ES-I3 (cell line): ENCODE data around the gene RFNG.

Source experiments
- H3K36me3 ChIP-seq: 2 replicates; pipeline ENCODE4 v1.6.1; 2013; ENCODE audit warnings: mild to moderate bottlenecking, low read length, control low read depth, moderate library complexity; ENCODE audit not compliant: insufficient read depth
- H3K4me1 ChIP-seq: 2 replicates; pipeline ENCODE4 v1.6.1; 2013; ENCODE audit warnings: mild to moderate bottlenecking, control low read depth, low read length; ENCODE audit not compliant: insufficient read depth
- H3K9ac ChIP-seq: 2 replicates; pipeline ENCODE4 v1.6.1; 2013; ENCODE audit warnings: low read depth, mild to moderate bottlenecking, low read length, moderate library complexity
- H3K9me3 ChIP-seq: 2 replicates; pipeline ENCODE4 v1.6.1; 2013; ENCODE audit warnings: mild to moderate bottlenecking, low read length, moderate library complexity; ENCODE audit not compliant: control insufficient read depth, insufficient read depth

The RFNG gene

GRCh38 chr17:82020572-82021106 lies 31.0 kb downstream of the RFNG start:
- Histone ChIP-seq H3K9ac (no peak overlapping the region), H3K4me1 (no peaks in the 10 kb centered on the region; the same call in 1 of the 2 replicates), H3K36me3 (no peaks in the 10 kb centered on the region), H3K9me3 (no peaks in the 10 kb centered on the region)

DNA sequence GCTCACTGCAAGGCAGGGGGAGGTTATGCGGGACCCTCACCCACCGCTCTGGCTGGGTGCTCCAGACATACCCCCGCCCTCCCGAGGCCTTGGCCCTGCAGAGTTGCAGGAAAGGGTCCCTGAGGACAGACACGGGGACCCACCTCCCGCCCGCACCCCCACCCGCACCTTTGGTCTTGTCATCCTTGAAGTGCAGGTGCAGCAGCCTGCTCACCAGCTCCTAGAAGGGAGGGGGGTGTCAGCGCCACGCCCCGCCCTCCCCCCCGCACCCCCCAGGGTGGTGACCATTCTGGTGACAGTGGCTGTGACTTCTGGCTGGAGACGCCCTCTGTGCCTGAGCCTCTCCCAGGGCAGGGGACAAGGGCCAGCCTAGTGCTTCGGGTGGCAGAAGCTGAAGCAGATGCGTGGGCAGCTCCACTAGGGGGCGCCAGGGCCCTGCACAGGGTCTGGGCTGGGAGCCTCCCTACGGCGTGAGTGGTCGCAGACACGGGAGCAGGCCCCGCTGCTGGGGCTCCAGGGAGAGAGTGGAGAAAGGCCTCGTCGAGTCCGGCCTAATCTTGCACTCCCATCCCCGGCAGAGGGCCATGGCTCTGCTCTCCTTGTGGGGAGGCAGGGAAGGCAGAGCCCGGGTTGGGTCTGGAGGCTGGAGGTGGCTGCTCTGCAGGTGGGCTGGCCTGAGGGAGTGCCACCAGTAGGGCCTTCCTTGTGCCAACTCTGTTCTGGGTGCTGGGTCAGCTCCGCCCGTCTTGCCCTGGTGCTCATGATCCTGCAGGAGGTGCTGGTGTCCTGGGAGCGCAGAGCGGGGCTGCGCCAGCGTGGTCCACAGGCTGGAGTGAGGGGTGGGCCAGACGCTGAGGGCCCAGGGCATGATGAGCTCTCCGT lies 31.7 kb downstream of the RFNG start:
- H3K4me1 ChIP-seq = no peaks in the 10 kb centered on the region; the same call in 1 of the 2 replicates
- H3K9ac ChIP-seq = no peak overlapping the region
- no peaks in the 10 kb centered on the region for H3K9me3 ChIP-seq
- no peaks in the 10 kb centered on the region for H3K36me3 ChIP-seq

DNA sequence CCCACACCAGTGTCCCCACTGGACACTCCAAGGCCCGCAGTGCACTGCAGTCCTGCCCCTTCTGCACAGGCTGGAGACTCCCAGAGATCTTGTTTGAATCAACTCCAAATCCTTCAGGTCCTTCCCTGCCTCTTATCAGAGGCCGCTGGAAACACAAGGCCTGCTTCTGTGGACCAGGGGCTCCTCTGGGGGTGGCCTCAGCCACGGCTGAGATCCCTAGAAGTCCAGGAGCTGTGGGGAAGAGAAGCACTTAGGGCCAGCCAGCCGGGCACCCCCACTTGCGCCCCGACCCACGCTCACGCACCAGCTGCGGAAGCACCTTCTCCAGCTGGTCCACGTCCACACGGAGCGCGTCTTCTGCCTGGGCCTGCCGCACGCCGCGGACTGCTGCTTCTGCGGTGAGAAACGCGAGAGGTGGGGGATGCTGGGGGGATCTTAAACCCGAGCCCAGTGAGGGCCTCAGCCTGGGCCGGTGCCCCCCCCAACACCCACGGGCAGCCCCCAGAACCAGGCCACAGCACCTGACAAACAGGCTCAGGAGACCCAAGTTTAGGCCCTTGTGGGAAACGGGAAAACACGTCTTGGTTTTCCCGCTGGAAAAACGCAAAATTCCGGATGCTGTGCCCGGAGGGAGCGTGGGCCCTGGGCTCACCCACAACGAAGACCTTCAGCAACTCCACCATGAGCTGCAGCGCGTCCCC lies 32.5 kb downstream of the RFNG start:
- H3K4me1 ChIP-seq = no peaks in the 10 kb centered on the region; the same call in 1 of the 2 replicates
- H3K9ac ChIP-seq = no peak overlapping the region
- no peaks in the 10 kb centered on the region for H3K9me3 ChIP-seq
- H3K36me3 ChIP-seq = no peaks in the 10 kb centered on the region

- Histone ChIP-seq H3K9ac (no peak overlapping the region), H3K36me3 (no peaks in the 10 kb centered on the region), H3K4me1 (no peaks in the 10 kb centered on the region; the same call in 1 of the 2 replicates), H3K9me3 (no peaks in the 10 kb centered on the region)
Measured at GRCh38 chr17:82018152-82018988, 33.2 kb downstream of the RFNG start.

DNA sequence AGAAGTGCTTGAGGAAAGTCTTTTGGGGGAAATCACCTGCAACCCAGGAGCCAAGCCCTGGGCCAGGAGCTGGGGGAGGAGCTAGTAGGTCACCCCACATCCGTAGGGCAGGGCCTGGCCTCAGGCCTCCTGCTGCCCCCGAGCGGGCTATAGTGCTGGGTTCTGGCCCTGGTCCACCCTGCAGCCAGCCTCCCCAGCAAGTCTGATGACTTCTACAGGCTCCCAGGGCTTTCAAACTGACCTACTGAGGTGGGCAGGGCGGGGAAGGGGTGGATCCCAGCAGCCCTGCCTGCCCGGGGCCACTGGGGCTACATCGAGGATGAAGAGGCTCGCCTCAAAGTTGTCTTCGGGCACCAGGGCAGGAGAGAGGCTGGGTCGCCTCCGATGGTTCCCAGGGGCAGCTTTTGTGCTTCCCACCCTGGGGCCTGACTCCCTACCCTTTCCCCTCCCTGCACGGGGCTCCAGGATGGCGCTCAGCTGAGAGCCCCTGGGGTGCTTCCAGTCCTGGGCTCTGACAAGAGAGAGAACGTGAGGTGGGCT lies 33.9 kb downstream of the RFNG start:
- H3K9ac ChIP-seq = no peak overlapping the region
- no peaks in the 10 kb centered on the region; the same call in 1 of the 2 replicates for H3K4me1 ChIP-seq
- no peaks in the 10 kb centered on the region for H3K9me3 ChIP-seq
- no peaks in the 10 kb centered on the region for H3K36me3 ChIP-seq

- no peaks in the 10 kb centered on the region for H3K36me3 ChIP-seq
- no peak overlapping the region for H3K9ac ChIP-seq
- no peaks in the 10 kb centered on the region for H3K9me3 ChIP-seq
- H3K4me1 ChIP-seq = no peaks in the 10 kb centered on the region; the same call in 1 of the 2 replicates
Measured at GRCh38 chr17:82016875-82017459, 34.6 kb downstream of the RFNG start.

GRCh38 chr17:82016061-82016874 lies 35.3 kb downstream of the RFNG start:
- no peaks in the 10 kb centered on the region; the same call in 1 of the 2 replicates for H3K4me1 ChIP-seq
- H3K9ac ChIP-seq = no peak overlapping the region
- H3K36me3 ChIP-seq = no peaks in the 10 kb centered on the region
- no peaks in the 10 kb centered on the region for H3K9me3 ChIP-seq

DNA sequence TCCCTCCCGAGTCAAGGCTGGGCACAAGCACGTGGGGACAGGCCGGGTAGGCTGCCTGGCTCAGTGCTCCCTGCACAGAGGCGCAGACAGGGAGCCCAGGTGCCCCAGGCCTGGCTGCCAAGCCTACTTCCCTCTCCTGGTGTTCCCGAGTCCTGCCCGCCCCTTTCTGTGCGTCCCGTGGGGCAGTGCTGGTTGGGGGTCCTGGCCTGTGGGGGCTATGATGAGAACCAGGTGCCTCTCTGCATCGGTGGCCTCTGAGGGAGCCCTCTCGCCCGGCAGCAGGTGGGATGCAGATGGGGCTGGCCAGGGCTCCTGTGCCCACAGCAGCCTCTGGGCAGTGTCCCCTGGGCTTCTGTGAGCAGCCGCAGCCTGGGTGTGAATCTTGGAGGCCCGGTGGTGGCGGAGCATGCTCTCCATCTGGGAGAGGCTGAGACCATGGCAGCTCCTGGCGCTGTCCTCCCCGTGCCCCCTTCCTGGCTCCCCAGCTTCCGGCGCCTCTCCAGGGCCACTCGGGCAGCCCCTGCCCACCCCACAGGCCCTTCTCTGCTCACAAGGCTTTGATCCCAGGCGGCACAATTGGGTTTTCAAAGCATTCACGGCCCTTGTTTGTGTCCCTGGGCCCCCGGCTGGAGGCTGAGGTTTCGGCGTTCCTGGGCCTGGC lies 36.2 kb downstream of the RFNG start:
- H3K9ac ChIP-seq = no peak overlapping the region

DNA sequence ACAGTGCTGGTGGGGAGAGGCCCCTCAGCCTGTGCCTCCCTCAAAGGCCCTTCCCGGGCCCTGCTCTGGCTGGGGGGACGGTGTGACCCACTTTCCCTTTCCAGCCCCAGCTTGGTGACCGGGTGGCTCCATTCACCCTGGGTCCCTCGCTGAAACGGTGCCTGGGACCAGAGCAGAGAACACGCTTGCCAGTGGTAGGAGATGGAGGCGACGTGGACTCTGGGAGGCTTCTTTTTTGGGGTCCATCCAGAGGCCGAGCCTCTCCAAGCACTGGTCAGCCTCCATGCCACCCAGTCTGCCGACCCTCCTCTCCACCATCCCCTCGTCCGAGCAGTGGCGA lies 36.7 kb downstream of the RFNG start:
- H3K36me3 ChIP-seq = no peaks in the 10 kb centered on the region
- no peaks in the 10 kb centered on the region for H3K9me3 ChIP-seq
- no peak overlapping the region for H3K9ac ChIP-seq
- H3K4me1 ChIP-seq = no peaks in the 10 kb centered on the region; the same call in 1 of the 2 replicates

More for the DNA sequence above, 36.2 kb downstream of the RFNG start:
- no peaks in the 10 kb centered on the region for H3K9me3 ChIP-seq
- H3K4me1 ChIP-seq = no peaks in the 10 kb centered on the region; the same call in 1 of the 2 replicates
- no peaks in the 10 kb centered on the region for H3K36me3 ChIP-seq

DNA sequence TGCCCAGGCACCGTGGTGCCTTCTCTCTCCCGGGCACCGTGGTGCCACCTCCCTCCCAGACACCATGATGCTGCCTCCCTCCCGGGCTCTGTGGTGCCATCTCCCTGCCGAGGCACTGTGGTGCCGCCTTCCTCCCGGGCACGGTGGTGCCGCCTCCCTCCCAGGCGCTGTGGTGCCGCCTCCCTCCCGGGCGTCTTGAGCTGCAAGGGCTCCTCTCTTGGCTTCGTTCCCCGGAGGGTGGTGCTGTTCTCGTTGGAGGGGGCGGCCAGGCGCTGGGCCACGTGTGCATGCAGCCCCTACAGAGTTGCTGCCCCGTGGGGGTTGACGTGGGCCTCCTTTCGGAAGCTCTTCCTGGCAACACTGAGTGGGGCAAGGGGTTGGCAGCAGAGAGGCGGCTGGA lies 37.2 kb downstream of the RFNG start:
- no peak overlapping the region for H3K9ac ChIP-seq
- H3K9me3 ChIP-seq = no peaks in the 10 kb centered on the region
- H3K4me1 ChIP-seq = no peaks in the 10 kb centered on the region; the same call in 1 of the 2 replicates
- H3K36me3 ChIP-seq = no peaks in the 10 kb centered on the region

- Histone ChIP-seq H3K9ac (no peak overlapping the region), H3K4me1 (no peaks in the 10 kb centered on the region; the same call in 1 of the 2 replicates), H3K9me3 (no peaks in the 10 kb centered on the region), H3K36me3 (no peaks in the 10 kb centered on the region)
Measured at GRCh38 chr17:82013772-82014321, 37.8 kb downstream of the RFNG start.

DNA sequence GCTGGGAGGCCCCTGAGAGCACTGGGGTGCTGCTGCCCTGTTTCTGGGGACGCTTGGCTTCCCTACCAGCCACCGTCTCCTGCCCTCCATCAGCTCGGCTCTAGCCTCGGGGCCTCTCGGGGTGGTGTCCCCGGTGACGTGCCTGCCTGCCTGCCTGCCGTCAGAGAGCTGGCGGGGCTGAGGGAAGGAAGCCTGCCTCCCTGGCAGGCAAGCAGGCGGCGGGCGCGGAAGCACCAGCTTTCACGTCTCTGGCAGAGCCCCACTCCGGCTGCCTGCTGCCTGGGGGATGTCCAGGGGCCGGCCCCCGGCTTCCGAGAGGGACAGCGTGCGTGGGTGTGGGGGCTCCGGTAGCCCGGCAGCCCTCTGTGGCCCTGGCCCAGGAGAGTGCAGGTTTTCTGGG lies 38.3 kb downstream of the RFNG start:
- H3K4me1 ChIP-seq = no peaks in the 10 kb centered on the region; the same call in 1 of the 2 replicates
- H3K9ac ChIP-seq = no peak overlapping the region
- H3K9me3 ChIP-seq = no peaks in the 10 kb centered on the region
- no peaks in the 10 kb centered on the region for H3K36me3 ChIP-seq
